GM12801 (cell line): ENCODE data around the gene NIN.

Experiments used
- TF ChIP-seq, protein P1 (sequence below): IDR thresholded peaks from one replicate; pipeline ENCODE4 v1.5.1; 2011; ENCODE audit warnings: control low read depth; ENCODE audit not compliant: insufficient read length; ENCODE audit errors: extremely low read depth

The NIN gene

GRCh38 chr14:50759800-50760543, 71.0 kb downstream of the NIN start:
- TF ChIP-seq, protein P1, sequence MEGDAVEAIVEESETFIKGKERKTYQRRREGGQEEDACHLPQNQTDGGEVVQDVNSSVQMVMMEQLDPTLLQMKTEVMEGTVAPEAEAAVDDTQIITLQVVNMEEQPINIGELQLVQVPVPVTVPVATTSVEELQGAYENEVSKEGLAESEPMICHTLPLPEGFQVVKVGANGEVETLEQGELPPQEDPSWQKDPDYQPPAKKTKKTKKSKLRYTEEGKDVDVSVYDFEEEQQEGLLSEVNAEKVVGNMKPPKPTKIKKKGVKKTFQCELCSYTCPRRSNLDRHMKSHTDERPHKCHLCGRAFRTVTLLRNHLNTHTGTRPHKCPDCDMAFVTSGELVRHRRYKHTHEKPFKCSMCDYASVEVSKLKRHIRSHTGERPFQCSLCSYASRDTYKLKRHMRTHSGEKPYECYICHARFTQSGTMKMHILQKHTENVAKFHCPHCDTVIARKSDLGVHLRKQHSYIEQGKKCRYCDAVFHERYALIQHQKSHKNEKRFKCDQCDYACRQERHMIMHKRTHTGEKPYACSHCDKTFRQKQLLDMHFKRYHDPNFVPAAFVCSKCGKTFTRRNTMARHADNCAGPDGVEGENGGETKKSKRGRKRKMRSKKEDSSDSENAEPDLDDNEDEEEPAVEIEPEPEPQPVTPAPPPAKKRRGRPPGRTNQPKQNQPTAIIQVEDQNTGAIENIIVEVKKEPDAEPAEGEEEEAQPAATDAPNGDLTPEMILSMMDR = no peak

GRCh38 chr14:50758945-50759344, 72.0 kb downstream of the NIN start:
- TF ChIP-seq, protein P1 = no peak

DNA sequence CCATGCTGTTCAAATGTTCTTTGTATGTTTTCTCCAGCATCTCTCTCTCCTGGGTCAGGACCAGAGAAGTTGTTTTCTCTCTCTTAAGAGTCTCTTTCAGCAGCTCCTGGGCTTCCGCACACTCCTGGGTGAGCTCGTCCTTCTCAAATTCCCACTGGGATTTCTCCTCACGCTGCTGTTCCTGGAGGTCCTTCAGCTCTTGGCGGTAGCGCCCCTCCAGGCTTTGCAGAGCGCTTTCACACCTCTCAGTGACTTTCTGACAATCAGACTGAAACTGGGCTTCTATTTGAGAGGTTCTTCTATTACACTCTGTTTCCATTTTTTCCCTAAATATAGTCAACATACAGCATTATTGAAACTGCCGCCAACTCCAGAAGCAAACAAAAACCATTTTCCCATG, 72.7 kb downstream of the NIN start:
- TF ChIP-seq, protein P1 = no peak

- TF ChIP-seq, protein P1 = no peak
These were observed 73.3 kb downstream of the NIN start for GRCh38 chr14:50757702-50758101.

DNA sequence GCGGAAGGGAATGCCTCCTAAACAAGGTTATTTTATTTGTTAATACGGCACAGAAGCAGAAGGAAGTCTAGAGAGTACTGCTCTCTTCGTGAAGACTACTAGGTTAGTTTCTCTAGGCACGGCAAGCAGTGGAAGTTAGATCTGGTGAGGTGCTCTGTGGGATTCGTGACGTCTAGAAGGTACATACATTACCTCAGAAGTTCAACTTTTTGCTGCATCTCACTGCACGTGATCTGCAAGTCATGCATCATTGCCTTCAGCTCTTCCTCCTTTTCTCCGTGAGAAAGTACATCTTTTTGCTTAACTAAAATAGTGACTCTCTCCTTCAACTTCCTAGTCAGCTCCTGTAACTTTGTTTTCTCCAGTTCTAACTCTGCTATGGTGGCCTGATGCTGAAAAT, 74.7 kb downstream of the NIN start:
- TF ChIP-seq, protein P1 = no peak

DNA sequence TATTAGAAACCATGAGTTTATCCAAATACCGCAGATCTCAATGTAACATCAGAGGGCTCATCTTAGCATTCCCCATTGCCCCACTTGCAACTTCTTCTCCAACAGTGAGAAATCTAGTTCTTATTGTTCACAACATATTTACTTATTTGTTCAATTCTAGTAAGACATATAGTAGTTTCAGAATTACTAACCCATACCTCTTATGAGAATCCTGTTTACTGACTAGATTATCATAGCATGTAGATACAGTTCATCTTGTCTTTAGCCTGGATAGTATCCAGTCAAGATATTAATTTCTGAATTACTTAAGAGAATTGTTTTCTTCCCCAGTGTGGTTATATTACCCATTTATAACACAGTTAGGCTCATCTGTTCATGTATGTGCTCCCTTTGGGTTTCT, 80.6 kb downstream of the NIN start:
- TF ChIP-seq, protein P1 = no peak

GRCh38 chr14:50745401-50746058, 85.4 kb downstream of the NIN start:
- TF ChIP-seq, protein P1 = no peak
